GM19468 (cell line): Measurements from ENCODE around the gene ABCB10.
A peak's percentile ranks its signal among the peaks of the same experiment; 100 is the strongest.
"Not testable (repeated sequence)": the region's sequence is repeated elsewhere in the genome, so short reads cannot be mapped to it uniquely, and the experiment has no call there.

Source experiments
- ATAC-seq: cut with Tn5 transposase; IDR thresholded peaks from one replicate; pipeline ENCODE4 v1.9.1; 2021; ENCODE audit warnings: mild to moderate bottlenecking, moderate library complexity, moderate number of reproducible peaks; ENCODE audit not compliant: unreplicated experiment; ENCODE audit errors: extremely low read depth

Gene ABCB10

DNA sequence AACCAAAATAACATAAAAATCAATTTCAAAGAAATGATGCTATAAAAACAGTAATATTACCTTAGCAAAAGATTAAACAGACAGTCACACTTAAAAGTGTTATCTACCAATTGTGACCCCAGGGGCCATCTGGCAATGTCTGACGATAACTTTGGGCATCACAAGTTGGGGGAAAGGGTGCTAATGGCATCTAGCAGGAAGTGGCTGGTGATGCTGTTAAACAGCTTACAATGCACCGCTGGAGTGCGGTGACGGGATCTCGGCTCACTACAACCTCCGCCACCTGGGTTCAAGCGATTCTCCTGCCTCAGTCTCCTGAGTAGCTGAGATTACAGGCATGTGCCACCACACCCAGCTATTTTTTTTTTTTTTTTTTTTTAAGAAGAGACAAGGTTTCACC is 78.0 kb downstream of the ABCB10 start:
- no peak for ATAC-seq

DNA sequence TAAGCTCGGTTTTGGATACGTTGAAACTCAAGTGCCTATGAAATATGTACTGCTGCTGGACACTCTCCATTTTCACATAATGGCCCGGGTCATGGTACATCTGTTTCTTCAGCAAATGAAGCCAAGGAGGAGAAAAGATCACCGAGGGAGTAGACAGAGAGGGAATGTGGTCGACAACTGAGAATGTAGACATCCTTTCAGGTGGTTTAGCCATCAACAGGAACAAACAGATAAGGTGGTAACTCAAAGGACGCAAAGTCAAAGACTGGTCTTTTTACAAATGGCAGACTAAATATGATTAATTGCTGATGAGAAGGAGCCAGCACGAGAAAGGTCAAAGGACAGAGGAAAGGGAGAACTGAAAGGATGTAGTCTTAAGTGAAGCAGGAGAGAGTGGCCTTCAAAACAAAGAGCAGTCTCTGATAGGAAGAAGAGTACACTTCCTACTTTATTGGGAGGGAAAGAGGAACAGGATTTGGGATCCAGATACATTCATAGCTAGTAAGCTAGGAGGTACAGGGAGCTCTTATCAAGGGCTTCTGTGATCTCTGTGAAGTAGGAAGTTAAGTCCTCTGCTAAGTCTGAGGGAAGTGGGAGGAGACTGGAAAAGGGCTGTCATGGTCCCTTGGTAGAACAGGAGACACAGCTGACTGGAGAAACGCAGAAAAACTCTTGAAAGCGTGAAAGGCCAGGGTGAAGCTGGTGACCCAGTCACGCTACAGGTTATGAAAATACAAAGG is 78.7 kb downstream of the ABCB10 start:
- peak; percentile 20 for ATAC-seq

GRCh38 chr1:229478852-229479251 is 79.7 kb downstream of the ABCB10 start:
- peak; percentile 62 for ATAC-seq

DNA sequence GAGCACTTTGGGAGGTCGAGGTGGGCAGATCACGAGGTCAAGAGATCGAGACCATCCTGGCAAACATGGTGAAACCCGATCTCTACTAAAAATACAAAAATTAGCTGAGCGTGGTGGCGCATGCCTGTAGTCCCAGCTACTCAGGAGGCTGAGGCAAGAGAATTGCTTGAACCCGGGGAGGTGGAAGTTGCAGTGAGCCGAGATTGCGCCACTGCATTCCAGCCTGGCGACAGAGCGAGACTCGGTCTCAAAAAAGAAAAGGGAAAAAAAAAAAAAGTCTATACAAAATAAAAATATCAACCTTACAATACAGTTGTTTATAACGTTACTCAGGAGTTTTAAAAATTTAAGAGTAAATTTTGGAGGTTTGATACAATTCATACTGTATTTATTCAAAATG is 82.6 kb downstream of the ABCB10 start:
- not testable (repeated sequence) for ATAC-seq

DNA sequence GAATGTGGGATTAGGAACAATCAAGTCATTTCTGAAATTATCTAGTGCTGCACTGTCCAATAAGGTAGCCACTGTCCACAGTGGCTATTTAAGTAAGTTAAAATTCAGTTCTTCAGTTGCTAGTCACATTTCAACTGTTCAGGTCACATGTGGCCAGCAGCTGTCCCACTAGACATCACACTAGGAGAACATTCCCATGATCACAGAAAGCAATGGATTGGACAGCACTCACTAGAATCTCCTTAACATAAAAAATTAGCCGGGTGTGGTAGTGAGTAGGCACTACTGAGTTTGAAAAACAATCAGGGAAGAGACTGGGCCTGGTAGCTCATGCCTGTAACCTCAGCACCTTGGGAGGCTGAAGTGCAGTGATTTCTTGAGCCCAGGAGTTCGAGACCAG is 84.0 kb downstream of the ABCB10 start:
- no peak for ATAC-seq

DNA sequence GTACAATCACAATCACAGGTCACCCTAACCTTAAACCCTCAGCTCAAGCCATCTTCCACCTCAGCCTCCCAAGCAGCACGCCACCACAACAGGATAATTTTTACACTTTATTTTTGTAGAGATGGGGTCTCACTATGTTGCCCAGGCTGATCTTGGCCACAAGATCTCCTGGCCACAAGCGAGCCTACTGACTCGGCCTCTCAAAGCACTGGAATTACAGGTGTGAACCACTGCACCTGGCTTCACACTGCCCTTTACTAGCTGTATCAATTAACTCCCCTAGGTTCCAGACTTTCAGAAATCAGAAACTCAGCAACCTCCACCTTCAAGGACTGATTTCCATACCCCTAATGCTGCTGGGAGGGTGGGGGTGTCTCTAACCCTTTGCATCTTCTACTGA is 87.3 kb downstream of the ABCB10 start:
- no peak for ATAC-seq

GRCh38 chr1:229470406-229471043 is 88.0 kb downstream of the ABCB10 start:
- ATAC-seq: no peak

GRCh38 chr1:229466887-229467286 is 91.6 kb downstream of the ABCB10 start:
- ATAC-seq: no peak
